ENCODE data around the gene POLD4.
"Not testable (repeated sequence)": the region's sequence is repeated elsewhere in the genome, so short reads cannot be mapped to it uniquely, and the experiment has no call there.

Gene POLD4

DNA sequence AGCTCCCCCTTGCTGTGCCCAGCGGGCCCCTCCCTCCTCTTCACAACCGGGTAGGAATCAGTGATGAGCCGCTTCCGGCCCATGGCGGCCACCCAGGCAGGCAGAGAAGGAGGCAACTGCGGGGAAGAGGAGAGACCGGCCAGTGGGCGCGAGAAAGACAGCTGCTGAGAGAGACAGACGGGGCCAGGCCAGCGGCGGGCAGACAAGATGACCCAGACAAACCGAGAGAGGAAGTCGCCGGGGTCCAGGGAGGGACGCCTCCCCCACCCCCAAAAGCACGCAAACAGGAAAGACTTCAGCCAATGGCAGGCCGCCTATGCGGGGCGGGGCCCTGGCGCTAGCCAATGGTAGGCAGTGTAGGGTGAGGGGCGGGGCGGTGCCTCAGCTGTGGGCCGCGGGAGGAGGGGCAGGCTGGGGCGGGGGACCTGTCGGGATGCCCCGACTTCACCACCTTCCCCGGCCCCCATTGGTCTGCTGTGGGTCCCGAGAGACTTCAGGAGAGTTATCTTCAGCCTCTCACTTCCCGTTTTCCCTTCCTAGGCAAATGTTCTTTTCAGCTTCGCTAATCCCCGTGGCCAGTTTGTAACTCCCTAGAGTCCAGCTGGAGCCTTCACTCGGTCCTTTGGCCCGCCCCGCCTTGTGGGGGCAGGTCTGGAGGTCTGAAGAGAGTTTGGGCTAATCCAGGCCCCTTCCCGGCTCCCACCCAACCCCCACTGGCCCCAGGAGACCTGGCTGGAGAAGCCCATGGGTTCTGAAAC lies at the start of gene POLD4:
POLD4 (minus strand) TSS at position 230 of the 758 bp plus-strand sequence; CDS start at position 83, 147 bp downstream.
- peak; percentile 96 for DNase-seq

DNA sequence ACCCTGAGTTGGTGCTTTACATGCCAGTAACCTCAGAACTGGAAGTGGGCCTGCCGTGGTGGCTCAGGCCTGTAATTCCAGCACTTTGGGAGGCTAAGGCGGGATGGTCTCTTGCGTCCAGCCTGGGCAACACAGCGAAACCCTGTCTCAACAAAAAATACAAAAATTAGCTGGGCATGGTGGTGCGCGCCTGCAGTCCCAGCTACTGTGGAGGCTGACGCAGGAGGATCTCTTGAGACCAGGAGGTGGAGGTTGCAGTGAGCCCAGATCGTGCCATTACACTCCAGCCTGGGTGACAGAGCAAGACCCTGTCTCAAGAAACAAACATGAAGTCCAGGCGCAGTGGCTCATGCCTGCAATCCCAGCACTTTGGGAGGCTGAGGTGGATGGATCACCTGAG lies 49.7 kb upstream of the POLD4 start:
- DNase-seq: not testable (repeated sequence)

DNA sequence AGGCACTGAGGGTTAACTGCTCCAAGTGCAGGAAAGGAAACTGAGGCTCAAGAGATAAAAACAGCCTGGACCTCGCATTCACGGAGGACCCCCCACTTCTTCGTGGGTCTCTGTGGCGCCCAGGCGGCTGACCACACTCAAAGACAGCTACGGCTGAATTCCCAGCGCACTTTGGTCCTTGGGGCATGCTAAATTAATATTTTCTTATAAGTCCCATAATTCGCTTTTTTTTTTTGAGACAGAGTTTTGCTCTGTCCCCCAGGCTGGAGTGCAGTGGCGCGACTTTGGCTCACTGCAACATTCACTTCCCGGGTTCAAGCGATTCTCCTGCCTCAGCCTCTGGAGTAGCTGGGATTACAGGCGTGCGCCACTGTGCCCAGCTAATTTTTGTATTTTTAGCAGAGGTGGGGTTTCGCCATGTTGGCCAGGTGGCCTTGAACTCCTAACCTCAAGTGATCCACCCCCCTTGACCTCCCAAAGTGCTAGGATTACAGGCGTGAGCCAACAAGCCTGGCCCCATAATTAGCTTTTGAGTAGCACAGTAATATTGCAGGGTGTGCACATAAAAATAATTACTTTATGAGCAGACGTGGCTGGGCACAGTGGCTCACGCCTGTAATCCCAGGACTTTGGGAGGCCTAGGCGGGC lies 49.0 kb upstream of the POLD4 start:
- not testable (repeated sequence) for DNase-seq

DNA sequence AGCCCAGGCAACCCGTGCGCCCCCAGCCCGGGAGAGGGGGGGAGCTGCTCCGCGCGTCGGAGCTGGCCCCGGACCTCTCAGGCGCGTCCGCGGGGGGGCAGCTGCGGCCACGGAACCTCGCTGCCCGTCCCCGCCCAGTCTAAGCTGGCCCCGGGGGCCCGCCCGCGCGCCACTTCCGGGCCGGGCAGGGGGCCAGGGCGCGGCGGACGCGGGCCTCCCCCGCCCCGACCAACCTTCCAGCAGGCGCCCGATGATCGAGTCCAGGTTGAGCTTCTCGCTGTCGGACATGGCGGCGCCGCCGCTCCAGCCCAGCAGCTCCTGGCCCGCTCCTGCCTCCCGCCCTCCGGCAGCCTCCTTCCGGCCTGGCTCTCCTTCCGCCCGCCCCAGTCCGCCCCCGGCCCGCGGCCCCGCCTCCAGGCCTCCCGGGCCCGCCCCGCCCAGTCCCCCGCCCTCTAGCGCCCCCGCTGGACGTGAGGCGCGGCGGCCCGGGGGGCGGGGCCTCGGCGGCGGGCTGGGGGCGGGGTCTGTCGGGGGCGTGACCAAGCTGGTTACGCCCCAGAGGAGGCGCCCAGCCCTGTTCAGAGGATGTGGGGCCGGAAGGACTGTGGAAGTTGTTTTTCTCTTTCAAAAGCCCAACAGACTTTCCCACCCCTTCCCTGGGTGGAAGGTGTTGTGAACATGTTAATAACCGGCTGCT lies 48.3 kb upstream of the POLD4 start, which contains the start of gene PPP1CA:
PPP1CA (minus strand) TSS at position 364 of the 697 bp plus-strand sequence; CDS start at position 288, 76 bp downstream.
- DNase-seq: peak; percentile 88

GRCh38 chr11:67400942-67401494 lies 47.7 kb upstream of the POLD4 start:
- DNase-seq: no peak

DNA sequence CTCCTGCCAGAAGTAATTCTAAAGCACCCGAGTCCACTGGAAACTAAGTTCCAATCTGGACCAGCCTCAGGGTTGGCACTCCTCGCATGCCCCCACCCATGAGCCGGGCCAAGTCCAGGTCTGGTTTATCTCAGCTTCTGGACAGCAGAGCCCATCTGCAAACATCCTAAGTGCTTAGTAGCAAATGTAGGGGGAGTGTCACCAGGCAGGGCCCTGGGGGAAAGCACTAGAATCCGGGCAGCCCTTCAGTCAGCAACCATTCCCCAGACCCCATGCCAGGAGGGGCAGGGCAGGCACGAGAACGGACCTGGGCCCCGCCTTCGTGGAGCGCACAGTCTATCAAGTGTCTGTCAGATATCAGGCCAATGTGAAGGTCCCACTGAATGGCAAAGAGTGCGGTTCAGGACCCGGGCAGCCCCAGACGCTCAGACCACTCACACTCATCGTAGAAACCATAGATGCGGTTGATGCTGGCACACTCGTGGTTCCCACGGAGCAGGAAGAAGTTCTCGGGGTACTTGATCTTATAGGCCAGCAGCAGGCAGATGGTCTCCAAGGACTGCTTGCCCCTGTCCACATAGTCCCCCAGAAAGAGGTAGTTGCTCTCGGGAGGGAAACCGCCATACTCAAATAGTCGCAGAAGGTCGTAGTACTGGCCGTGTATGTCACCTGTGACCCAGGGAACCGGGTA lies 47.0 kb upstream of the POLD4 start:
- DNase-seq: no peak

GRCh38 chr11:67398661-67399563 lies 45.6 kb upstream of the POLD4 start:
- no peak for DNase-seq

GRCh38 chr11:67397986-67398660 lies 44.8 kb upstream of the POLD4 start:
- no peak for DNase-seq

DNA sequence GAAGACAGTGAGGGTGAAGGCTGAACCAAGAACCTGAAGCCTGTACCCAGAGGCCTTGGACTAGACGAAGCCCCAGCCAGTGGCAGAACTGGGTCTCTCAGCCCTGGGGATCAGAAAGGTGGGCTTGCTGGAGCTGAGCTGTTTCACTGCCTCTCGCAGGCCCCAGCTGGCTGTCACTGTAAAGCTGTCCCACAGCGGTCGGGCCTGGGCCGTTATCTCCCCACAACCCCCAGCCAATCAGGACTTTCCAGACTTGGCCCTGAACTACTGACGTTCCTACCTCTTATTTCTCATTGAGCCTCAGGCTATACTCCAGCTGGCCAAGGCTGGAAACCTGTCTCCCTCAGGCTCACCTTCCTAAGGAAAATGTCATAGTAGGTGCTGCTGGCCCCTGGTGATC lies 44.2 kb upstream of the POLD4 start:
- no peak for DNase-seq

DNA sequence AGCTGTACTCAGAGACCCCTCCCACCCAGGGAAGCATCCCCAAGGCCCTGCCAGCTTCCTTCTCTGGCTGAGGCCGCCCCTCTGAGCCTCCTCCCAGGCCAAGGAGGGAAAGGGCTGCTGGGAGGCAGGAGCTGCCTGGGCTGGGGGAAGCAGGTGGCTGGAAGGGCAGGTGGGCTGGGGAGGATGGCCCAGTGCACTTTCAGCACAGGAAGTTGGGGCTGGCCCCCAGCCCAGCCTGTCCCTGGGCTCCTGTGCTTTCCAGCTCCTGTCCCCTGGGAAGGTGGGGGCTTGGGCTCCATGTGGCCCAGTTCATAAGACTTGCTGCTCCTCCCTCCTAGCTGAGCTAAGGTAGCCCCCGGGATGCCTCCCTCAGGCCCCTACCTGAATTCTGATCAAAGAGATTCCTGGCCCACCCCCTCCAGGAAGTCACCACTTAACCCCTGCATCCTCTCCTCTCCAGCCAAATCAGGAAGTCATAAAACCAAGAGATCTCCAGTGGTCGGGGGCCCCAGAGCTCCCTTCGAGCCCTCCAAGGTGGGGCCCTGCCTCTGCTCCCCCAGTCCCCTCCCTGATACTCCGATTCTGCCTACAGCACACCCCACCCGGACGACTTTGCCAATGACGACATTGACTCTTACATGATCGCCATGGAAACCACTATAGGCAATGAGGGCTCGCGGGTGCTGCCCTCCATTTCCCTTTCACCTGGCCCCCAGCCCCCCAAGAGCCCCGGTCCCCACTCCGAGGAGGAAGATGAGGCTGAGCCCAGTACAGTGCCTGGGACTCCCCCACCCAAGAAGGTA lies 43.4 kb upstream of the POLD4 start:
- DNase-seq: no peak

GRCh38 chr11:67396259-67396581 lies 42.9 kb upstream of the POLD4 start:
- no peak for DNase-seq

GRCh38 chr11:67395555-67396258 lies 42.4 kb upstream of the POLD4 start:
- DNase-seq: no peak

- DNase-seq: no peak
Observed at GRCh38 chr11:67393990-67394389, 40.6 kb upstream of the POLD4 start.

DNA sequence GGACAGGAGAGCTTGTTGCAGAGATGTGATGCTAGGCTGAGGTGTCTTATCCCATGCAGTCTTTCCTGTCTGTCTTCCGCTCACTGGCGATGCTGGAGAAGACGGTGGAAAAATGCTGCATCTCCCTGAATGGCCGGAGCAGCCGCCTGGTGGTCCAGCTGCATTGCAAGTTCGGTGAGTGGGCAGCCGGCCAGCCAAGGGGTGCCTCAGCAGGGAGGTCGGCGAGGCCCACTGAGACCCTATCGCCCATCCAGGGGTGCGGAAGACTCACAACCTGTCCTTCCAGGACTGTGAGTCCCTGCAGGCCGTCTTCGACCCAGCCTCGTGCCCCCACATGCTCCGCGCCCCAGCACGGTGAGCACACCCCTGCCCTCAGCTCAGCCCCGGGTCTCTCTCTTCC lies 40.1 kb upstream of the POLD4 start:
- DNase-seq: no peak

- DNase-seq: no peak
Observed at GRCh38 chr11:67392183-67392715, 38.9 kb upstream of the POLD4 start.

DNA sequence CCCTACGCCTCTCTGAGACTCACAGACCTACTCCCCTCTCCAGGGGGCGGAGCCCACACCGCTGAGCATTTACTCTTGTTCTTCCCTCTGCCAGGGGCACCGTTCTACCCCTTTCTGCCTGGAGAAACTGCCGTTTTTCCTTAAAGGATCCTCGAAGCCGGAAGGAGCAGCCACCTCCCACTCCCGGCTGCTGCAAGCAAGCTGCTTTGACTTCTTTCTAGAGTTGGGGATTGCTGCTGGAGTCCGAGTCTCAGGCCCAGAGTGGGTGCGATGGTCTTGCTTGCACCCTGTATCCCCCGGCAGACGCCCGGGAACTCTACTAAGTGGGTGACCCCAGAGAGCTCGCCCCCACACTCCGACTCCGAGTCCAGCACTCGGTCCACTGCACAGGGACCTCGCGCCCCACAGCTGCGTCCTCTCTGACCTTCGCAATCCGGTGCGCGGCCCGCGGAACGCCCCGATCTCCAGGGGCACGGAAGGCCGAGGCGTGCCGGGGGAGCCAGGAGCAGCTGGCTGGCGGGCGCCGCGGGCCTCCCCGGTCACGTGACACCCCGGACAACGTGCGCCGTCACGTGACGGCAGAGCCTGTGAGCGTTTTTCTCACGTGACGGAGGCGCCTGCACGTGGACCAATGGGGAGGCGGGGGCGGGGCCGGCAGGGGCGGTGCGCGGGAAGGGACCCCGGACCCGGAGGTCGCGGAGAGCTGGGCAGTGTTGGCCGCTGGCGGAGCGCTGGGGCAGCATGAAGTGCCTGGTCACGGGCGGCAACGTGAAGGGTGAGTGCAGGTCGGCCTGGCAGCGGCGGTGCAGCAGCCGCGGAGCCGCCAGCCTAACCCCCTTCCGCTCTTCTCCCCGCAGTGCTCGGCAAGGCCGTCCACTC lies 38.2 kb upstream of the POLD4 start, which contains the start of gene RAD9A:
RAD9A (plus strand) TSS at position 683 of the 879 bp plus-strand sequence; CDS start at position 742, 59 bp downstream.
- peak; percentile 93 for DNase-seq

DNA sequence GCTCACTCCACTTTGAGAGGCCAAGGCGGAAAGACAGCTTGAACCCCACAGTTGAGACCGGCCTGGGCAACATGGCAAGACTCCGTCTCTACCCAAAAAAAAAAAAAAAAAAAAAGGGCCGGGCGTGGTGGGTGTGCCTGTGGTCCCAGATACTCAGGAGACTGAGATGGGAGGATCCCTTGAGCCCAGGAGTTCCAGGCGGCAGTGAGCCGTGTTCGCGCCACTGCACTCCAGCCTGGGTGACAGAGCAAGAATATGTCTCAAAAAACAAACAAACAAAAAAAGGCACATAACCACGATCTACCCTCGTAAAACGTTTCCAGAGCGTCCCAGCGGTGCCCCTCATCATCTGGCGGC lies 37.6 kb upstream of the POLD4 start:
- DNase-seq: no peak

DNA sequence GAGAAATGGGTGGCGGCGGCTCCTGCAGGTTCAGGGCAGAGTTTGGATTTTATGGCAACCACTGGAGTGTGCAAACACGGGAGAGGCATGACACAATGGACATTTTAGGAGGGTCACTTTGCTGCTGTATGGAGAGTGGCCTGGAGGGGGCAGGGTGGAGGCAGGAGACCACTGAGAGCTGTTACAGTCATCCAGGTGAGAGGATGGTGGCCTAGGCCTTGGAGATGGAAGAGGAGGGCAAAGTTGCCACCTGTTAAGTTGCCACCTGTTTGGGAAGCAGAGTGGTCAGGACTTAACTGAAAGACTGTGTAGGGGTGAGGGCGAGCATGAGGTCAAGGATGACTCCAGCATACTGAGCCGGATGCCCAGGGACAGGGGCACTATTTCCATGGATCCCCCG lies 36.1 kb upstream of the POLD4 start:
- DNase-seq: no peak

All from fibroblast of skin of right quadriceps (primary cell).